ENCODE data around the gene ZBTB18. TPM values are rescaled to one million over a fixed set of nuclear protein-coding genes. Genes with fewer than 3 reads are reported as not detected.
"Not testable (repeated sequence)": the region's sequence is repeated elsewhere in the genome, so short reads cannot be mapped to it uniquely, and the experiment has no call there.

Gene ZBTB18
- total RNA-seq, result 14.3 TPM

DNA sequence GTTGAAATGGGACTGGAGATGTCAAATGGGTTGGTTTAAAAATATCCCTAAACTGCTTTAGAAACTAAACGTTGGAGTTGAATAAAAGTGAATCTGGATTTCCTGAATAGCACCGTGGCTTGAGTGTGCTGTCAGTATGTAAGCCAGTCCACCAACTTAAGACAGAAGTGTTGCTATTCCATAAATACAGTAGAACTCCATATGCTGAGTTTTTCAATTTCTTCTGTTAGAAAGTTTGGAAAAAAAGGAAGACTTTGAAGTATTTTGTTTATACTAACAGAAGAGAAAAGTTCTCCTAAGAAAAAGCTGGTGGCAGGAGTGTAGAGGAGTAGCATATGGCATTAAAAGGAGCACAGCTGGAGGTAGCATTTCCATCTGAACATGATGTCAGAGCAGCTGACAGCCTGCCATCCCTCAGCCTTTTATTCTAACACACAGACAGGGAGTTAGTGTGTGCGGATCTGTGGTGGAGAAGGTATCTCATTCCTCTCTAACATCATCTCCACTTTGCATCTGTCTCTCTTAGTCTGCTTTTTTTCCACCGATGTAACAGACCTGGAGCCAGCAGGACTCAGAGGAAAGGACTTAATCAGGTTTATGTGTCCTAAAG is at the start of gene ZBTB18:
Gene ZBTB18, plus strand, starts transcription at position 449 of the 610 bp plus-strand sequence. Its CDS starts 149 bp downstream, at position 598.
- no peak for DNase-seq (ENCODE audit: low spot score)
- no peak for ATAC-seq

DNA sequence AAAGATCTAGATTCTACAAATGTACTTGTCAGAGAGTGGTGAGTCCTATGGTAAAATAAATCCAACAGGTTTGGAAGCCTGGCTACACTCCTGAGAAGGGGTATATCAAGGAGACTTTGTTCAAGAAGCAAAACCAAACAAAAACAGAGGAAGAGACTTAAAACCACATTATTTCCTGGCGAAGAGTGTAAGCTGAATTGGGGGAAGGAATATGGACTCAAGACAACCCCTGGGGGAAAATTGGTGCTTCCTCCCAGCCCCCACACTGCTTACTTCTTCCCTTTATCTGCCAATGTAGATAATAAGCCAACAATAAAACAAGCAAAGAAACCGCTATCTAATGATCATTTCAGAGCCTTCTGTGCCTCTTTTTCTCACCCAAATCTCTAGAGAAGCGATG is 48.4 kb upstream of the ZBTB18 start:
- DNase-seq (ENCODE audit: low spot score), result no peak
- ATAC-seq, result no peak

DNA sequence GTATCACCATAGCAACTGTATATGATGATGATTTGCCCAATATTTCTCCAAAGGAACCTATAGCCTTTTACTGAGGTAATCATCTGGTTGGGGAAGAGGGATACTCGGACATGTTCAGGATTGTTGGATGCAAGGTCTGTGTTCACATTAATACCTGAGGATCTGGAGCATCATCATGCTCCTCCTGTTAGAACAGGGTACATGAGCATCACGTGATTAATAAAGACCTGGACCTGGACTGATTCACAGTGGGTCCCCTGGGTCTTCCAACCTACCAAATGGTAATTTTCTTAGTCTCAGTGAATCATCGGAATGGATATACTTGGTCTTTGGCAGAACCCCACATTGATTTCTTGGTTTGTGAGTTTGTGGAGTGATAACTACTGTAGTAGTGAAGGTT is 45.6 kb upstream of the ZBTB18 start:
- no peak for ATAC-seq
- no peak for DNase-seq (ENCODE audit: low spot score)

DNA sequence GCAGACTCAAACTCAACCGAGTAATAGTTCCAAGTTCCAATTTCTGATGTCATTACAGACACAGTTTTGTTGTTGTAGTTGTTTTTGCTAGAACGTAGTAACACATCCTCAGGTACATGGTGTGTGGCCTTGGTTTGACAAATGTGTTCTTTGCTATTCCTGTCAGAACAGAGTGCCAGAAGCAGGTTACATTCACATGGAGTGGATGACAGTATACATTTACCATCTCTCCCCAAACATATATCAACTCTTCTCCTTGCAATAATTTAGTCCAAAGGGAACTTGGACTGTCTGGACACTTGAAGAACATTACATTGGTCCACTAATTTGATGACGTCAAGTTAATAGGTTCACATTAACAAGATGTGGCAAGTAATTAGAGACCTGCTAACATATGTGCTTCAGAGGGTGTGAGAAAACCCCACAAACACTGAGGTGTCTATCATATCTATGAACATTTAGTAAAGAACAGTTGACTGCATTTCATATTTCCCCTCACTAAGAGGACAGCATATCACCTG is 44.6 kb upstream of the ZBTB18 start:
- DNase-seq (ENCODE audit: low spot score) (no peak), ATAC-seq (no peak)

DNA sequence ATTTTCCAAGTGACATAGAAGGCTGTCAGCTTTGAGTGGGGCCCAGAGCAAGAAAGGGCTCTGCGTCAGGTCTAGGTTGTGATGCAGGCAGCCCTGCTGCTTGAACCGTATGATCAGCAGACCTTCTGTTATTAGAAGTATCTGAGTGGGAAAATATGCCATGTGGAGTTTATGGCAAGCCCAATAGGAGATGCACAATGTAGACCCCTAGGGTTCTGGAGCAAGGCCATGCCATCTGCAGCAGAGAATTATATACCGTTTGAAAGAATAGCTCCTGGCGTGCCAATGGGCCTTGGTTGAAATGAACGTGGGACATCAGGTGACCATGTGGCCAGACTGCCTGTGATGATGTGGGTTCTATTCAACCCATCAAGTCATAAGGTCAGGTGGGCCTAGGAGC is 44.1 kb upstream of the ZBTB18 start:
- ATAC-seq (no peak), DNase-seq (ENCODE audit: low spot score) (no peak)

DNA sequence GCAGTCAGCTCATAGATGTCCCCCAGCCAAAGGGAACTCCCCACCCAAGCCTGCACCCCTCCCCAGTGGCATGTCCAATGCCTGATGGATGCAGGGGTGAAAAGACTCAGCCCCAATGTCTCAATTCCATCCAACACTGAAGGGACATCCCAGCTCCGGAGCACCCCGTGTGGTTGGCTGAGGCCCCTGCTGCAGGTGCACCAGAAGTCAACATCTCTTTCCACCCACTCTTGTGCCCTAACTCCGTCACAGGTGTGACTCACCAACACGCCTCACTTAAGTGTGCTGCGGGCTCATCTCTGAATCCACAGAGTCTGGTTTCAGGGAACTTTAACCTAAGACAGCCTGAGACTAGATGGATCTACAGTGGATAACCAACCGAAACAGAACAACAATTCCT is 40.9 kb upstream of the ZBTB18 start:
- no peak for ATAC-seq
- no peak for DNase-seq (ENCODE audit: low spot score)

DNA sequence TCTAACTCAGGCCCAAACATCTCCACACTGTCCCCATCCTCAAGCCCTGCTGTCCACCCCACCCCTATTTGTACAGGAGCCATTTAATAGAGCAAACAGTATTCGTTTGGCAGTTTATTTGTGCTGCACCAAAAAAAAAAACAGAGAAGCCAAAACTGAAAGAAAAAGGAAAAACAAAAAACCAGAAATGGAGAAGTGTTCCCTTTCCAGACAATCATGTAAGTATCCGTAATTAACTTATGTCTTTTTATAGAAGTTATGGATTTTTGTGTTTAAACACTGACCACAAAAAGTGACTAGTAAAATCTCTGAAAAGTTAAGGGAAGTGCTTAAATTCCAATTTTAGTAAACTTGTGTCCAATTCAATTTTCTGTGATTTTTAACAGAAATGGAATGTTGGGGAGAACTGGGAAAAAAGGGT is 40.4 kb upstream of the ZBTB18 start:
- ATAC-seq (no peak), DNase-seq (ENCODE audit: low spot score) (no peak)

DNA sequence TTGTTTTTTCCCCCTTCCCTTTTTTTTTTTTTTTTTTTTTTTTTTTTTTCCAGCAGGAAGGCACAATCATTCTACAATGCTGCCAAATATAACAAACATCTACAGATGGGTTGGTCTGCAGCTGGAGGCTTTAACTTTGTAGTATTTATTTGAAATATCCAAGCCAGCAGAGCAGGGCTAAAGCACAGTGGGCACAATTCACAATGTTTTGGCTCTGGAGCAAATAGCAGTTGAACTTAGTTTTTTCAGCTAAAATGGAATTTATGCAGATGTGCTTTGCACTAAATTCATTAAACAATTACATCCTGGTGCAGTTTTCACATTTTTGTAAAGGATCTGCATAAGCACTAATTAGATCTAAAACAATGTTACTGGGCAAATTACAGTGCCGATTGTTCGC is 39.8 kb upstream of the ZBTB18 start:
- no peak for DNase-seq (ENCODE audit: low spot score)
- no peak for ATAC-seq

DNA sequence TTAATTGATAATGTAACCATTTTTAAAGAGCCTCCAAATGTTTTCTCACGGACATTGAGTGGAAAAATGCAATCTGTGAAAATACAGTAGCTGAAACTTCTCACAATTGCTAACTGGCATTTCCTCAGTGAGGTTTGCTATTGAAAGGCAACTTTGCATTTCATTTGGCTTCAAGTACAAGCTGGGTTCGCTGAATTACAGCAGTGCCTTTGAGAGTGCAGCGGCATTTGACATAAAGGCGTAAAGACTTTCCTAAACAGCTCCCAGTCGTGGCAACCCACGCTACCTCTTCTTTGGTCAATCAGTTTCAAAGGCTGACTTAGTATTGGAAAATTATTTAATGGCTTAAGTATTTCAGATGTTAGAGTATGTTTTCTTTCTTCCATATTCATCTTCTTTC is 39.3 kb upstream of the ZBTB18 start:
- DNase-seq (ENCODE audit: low spot score) (no peak), ATAC-seq (no peak)

DNA sequence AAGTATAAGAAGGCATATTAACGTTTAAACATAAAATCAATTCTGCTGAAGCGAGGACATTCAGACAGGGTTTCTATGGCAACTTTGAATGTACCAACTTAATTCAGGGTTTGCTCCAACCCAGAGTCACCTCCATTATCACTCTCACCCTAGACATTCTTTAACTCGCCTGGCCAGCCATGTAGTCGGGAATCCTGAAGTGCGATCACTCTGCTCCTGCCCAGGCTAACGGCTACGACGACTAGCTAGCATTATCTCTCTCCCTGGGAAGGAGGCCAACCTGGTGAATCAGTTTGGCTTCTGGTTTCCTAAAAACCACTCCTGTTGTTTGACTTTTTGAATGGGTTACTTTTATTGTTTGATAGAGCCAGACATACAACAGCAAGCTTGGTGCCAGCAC is 38.9 kb upstream of the ZBTB18 start:
- ATAC-seq (peak; percentile 41), DNase-seq (ENCODE audit: low spot score) (no peak)

DNA sequence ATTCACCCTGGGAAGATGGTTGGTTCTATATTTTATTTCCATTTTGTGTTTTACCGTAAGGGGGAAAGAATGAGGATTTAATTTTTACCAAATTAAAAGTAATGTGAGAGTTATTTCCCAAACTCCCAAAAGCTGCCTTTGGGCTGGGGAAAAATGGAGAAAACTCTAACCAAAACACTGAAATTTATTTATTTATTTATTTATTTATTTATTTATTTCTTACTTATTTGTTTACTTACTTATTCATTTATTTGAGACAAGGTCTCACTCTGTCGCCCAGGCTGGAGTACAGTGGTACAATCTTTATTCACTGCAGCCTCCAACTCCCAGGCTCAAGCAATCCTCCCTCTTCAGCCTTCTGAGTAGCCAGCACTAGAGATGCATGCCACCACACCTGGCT is 38.0 kb upstream of the ZBTB18 start:
- DNase-seq (ENCODE audit: low spot score), result no peak
- no peak for ATAC-seq

DNA sequence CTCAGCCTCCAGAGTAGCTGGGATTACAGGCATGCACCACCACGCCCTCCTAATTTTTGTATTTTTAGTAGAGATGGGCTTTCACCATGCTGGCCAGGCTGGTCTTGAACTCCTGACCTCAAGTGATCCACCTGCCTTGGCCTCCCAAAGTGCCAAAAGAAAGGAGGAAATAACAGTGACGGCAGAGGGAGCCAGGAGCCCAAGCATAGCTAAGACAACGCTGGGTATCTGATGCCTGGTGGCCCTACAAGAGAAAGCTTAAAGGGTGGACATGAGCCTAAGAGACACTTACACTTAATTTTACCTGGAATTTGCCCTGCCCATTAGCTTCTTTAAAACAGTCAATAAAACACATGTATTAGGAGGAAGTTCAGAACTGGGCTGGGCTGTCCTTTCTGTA is 36.2 kb upstream of the ZBTB18 start:
- not testable (repeated sequence) for ATAC-seq; DNase-seq (ENCODE audit: low spot score)

DNA sequence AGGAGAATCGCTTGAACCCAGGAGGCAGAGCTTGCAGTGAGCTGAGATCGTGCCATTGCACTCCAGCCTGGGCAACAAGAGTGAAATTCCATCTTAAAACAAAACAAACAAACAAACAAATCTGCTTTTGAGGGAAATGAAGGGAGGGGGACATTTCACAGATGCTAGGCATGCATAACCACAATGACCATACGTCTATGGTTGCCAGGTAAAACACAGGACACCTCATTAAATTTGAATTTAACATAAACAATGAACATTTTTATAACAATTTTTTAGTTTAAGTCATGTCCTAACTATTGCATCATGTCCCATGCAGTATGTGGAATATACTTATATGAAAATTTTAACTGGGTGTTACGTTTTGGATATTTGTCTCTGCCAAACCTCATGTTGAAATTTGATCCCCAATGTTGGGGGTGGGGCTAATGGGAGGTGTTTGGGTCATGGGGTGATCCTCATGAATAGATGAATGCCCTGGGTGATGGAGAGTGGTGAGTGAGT is 31.0 kb upstream of the ZBTB18 start:
- no peak for DNase-seq (ENCODE audit: low spot score)
- no peak for ATAC-seq

DNA sequence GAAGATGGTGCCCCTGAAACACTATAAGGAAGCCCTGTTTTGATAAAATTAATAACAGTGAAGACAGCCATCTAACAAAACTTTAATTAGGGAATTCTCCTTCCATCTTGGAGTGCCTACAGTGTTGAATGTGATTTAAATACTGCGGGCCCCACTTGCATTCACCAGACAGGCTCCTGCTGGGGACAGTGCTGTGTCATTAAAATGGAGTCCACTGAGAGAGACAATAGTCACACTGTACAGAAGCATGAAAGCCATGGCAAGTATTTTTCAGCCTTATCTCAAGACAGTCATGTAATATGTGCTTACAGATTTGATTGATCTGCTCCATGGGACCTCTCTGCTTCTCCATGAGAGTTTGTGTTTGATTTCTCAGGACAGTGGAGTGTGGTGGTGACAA is 29.7 kb upstream of the ZBTB18 start:
- no peak for ATAC-seq
- DNase-seq (ENCODE audit: low spot score), result no peak

DNA sequence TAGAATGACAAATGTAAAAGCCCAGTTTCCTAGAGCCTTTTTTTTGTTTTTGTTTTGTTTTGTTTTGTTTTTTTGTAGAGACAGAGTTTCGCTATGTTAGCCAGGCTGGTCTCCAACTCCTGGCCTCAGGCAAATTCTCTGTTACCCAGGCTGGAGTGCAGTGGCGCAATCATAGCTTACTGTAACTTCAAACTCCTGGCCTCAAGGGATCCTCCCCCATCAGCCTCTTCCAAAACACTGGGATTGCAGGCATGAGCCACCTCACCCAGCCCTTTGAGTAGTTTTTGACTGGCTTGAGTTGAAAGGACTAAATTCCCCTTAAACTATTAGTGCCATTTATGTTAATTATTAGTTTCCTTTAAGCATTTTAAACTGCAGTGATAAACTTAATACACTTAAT is 28.8 kb upstream of the ZBTB18 start:
- no peak for DNase-seq (ENCODE audit: low spot score)
- ATAC-seq, result no peak

DNA sequence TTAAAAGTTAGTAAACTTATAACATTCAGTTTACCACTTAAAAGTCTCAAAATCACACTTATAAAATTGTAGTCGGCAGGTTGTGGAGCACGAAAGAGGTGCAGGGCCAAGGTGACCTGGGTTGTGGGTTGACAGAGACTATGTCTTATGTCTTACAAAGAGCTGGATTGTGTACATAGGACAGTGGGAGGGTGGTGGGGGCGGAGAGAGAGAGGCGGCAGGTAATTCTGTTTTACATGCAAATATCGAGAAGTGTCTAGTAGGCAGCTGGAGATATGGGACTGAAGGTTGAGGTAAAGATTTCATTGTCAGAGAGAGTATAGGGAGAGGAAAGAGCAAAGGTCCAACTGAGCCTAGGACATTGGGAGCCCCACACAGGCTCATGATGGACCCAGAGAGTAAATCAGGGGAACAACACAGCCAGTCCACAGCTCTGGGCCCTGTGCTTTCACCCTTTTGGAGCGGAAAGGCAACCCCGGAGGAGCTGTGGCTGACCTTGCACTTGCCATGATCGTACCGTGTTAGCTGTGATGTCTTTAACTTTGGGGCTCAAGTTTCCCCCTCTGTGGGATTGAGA is 28.1 kb upstream of the ZBTB18 start:
- DNase-seq (ENCODE audit: low spot score) (no peak), ATAC-seq (no peak)

DNA sequence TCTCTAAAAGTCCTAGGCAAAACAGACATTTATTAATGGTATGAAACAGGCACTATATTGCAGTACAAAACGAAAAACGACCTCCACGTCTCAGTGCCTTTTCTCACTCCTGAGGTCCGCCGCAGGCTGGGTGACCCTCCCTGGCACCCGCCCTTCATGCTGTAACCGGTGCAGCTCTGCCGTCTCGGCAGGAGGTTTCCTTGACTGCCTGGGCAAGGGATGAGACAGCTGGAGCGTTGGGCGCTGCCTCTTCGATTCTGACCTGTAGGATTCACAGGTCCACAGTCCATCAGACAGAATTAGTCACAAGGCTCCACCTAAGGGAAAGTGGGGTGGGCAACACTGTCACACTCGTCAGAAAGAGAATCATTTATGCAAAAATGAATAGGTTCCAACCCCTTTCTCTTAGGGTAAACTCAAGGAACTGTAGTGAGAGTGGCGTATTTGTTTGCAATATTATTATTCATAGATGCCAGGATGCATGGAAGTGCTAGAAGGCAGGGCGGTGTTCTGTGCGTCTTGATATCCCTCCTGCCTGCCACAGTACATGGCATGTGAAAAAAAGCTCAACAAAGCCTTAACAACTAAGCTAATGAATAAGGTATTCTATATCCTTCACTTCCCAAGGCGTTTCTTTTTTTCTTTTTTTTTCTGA is 23.5 kb upstream of the ZBTB18 start:
- ATAC-seq (no peak), DNase-seq (ENCODE audit: low spot score) (no peak)

DNA sequence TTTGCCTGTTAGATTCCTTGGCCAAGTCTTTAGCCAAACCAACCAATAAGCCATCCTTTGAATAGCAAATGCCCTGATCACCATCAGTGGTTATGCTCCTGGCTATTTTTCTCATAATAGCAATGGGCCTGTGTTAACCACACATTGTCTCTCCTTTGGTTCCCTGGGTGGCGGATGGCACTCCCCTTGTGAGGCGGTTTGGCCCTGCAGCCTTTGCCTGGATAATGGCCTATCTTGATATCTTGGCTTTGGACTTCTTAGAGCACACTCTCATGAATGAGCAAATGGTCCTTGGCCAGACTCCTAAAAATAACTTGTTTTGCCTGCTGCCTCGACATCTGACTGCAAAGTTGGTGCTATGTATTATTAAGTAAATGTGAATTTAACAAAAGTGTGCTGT is 22.4 kb upstream of the ZBTB18 start:
- no peak for ATAC-seq
- no peak for DNase-seq (ENCODE audit: low spot score)

DNA sequence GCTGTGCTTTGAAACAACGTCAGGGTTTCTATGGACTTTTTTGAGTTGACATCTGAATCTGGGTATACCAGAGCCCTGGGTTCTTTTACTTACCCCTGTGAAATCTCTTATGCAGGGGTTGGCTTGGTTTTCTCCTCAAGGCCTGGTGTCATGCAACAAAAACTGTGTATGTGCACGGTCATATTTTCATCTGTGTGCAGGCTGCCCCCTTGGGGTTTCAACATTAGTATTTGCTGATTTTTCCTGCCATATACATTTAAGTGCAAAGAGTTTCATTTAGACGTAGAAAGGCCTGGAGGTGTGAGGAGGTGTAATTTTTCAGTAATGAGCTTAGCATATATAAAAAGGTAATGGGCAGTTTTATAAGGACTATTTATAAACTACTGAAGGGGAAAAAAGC is 22.0 kb upstream of the ZBTB18 start:
- ATAC-seq (no peak), DNase-seq (ENCODE audit: low spot score) (no peak)

DNA sequence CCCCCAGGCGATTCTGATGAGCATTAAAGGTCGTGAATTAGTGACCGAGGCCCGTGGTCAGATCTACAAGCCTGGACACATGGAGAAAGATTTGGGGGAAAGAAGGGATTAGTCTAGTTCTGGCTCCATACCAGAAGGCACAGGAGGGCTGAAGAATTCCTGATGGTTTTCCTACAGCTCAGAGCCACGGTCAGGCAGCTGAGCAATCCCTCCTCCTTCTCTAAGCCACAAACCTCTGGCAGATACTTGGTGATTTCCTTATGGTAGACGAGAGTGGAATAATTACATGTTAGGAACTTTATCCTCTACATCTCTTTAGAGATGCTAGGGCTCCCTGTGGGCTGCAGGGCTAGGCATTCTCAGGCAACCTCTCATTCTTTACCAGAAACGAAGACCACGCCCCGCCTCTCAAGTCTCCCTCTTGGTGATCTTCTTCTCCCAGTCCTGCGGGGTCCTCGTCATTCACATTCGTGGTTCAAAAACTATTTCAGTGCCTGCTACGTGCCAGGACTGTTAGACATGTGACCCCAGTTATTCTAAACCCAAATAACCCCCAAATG is 20.5 kb upstream of the ZBTB18 start:
- DNase-seq (ENCODE audit: low spot score) (no peak), ATAC-seq (no peak)

DNA sequence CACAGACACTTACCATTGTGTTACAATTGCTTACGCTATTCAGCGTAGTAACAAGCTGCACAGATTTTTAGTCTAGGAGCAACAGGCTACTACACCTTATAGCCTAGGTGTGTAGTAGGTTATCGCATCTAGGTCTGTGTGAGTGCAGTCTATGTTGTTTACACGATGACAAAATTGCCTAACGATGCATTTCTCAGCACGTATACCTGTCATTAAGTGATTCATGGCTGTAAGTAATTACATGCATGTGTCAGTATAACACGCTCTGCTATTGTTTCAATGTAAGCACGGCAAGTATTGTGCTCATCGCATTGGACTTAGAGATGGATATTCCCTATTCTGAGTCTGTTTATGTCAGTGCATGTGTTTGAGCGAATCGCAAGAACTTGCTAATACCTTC is 15.7 kb upstream of the ZBTB18 start:
- no peak for ATAC-seq
- no peak for DNase-seq (ENCODE audit: low spot score)

DNA sequence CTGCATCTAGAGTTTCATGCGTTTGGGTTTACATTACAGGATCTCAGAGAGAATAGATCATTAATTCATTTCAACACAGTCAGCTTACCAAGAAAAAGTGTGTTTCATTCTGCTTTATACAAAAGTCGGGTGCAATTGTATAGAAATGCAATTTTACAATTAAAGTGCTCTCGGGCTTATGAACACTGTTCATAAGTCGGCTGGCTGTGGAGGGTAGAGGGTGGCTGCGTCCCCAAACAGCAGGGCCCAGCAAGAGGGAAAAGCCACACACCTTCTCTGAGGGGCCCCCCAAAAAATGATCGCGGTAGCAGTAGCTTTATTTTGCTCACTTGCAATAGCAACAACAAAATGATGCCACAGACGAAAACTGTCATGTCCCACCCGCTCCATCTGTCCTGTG is 13.8 kb upstream of the ZBTB18 start:
- DNase-seq (ENCODE audit: low spot score), result no peak
- no peak for ATAC-seq
